Measurements from ENCODE around the gene OR8K1. TPM values are rescaled to one million over a fixed set of nuclear protein-coding genes. Genes with fewer than 3 reads are reported as not detected.

OR8K1 gene
- total and polyA plus RNA-seq, 4 donors: not detected

GRCh38 chr11:56333156-56333555 is 12.7 kb upstream of the OR8K1 start:
- Histone ChIP-seq H3K9me3 (ENCODE audit: control insufficient read depth in 4 of 4, low read length in 3 of 4) (peaks cover 0 to 2% (median 0%) of the 10 kb centered on the region in 4 donors), H3K4me1 (ENCODE audit: control insufficient read depth in 4 of 4, insufficient read depth in 4 of 4, low read length in 3 of 4) (no peaks in the 10 kb centered on the region), H3K27ac (ENCODE audit: low read depth in 1 of 2, low read length in 2 of 2) (no peak overlapping the region), H3K36me3 (ENCODE audit: control insufficient read depth in 4 of 4, insufficient read depth in 3 of 4, low read depth in 1 of 4, low read length in 3 of 4) (no peaks in the 10 kb centered on the region), H3K27me3 (ENCODE audit: control insufficient read depth in 4 of 4, insufficient read depth in 4 of 4, low read length in 3 of 4) (no peaks in the 10 kb centered on the region), H3K4me3 (ENCODE audit: low read depth in 1 of 3, low read length in 3 of 3) (no peak overlapping the region), H3K9ac (ENCODE audit: low read depth in 1 of 2, low read length in 2 of 2) (no peak overlapping the region)
- DNase-seq (ENCODE audit: low spot score): no peak
- WGBS: 63% methylated on average over 3 of the region's 3 CpGs
- TF ChIP-seq HNF4A (conservative IDR thresholded peaks at IDR 0.05) (no peak), JUND (IDR thresholded peaks at IDR 0.05) (no peak), ZBTB33 (IDR thresholded peaks at IDR 0.05) (no peak), REST (IDR thresholded peaks at IDR 0.05) (no peak), RAD21 (IDR thresholded peaks at IDR 0.05) (no peak), MAX (IDR thresholded peaks at IDR 0.05) (no peak), FOXA2 (IDR thresholded peaks at IDR 0.05) (no peak), CTCF (IDR thresholded peaks at IDR 0.05; ENCODE audit: low read depth, low read length, missing input control) (no peak), SP1 (IDR thresholded peaks at IDR 0.05) (no peak), FOXA1 (IDR thresholded peaks at IDR 0.05) (no peak), GABPA (IDR thresholded peaks at IDR 0.05 in 1 of 2, conservative IDR thresholded peaks at IDR 0.05 in 1 of 2) (no peak), HNF4G (IDR thresholded peaks at IDR 0.05) (no peak), NR2F2 (IDR thresholded peaks at IDR 0.05) (no peak), YY1 (IDR thresholded peaks at IDR 0.05) (no peak)

GRCh38 chr11:56340289-56340688 is 5.5 kb upstream of the OR8K1 start:
- Histone ChIP-seq H3K27ac (ENCODE audit: low read depth in 1 of 2, low read length in 2 of 2) (no peak overlapping the region), H3K27me3 (ENCODE audit: control insufficient read depth in 4 of 4, insufficient read depth in 4 of 4, low read length in 3 of 4) (no peaks in the 10 kb centered on the region)
- TF ChIP-seq EGR1 (IDR thresholded peaks at IDR 0.05; ENCODE audit: low read depth in 2 of 2): no peak
- TF ChIP-seq HNF4A (conservative IDR thresholded peaks at IDR 0.05): no peak
- TF ChIP-seq CTCF (IDR thresholded peaks at IDR 0.05; ENCODE audit: low read depth, low read length, missing input control): no peak
- TF ChIP-seq RAD21 (IDR thresholded peaks at IDR 0.05): no peak
- TF ChIP-seq HNF4G (IDR thresholded peaks at IDR 0.05): no peak
- no peak for TF ChIP-seq MAX (IDR thresholded peaks at IDR 0.05)
- TF ChIP-seq FOXA2 (IDR thresholded peaks at IDR 0.05): no peak
- TF ChIP-seq ATF3 (IDR thresholded peaks at IDR 0.05): no peak
- no peak for TF ChIP-seq NR2F2 (IDR thresholded peaks at IDR 0.05)
- no peak for TF ChIP-seq REST (IDR thresholded peaks at IDR 0.05)
- TF ChIP-seq GABPA (IDR thresholded peaks at IDR 0.05 in 1 of 2, conservative IDR thresholded peaks at IDR 0.05 in 1 of 2): no peak

More at GRCh38 chr11:56340289-56340688, 5.5 kb upstream of the OR8K1 start:
- no peaks in the 10 kb centered on the region for H3K36me3 ChIP-seq (ENCODE audit: control insufficient read depth in 4 of 4, insufficient read depth in 3 of 4, low read depth in 1 of 4, low read length in 3 of 4)
- H3K9ac ChIP-seq (ENCODE audit: low read depth in 1 of 2, low read length in 2 of 2): no peak overlapping the region
- H3K4me1 ChIP-seq (ENCODE audit: control insufficient read depth in 4 of 4, insufficient read depth in 4 of 4, low read length in 3 of 4): no peaks in the 10 kb centered on the region
- H3K4me3 ChIP-seq (ENCODE audit: low read depth in 1 of 3, low read length in 3 of 3): no peak overlapping the region
- DNase-seq (ENCODE audit: low spot score): no peak
- peaks cover 0 to 2% (median 0%) of the 10 kb centered on the region in 4 donors for H3K9me3 ChIP-seq (ENCODE audit: control insufficient read depth in 4 of 4, low read length in 3 of 4)

All from liver (tissue), 9 donors.